Activated CD8-positive, alpha-beta memory T cell treated with anti-CD3 and anti-CD28 coated beads, Interleukin-2, amount 10 ng/mL, durations not matched to agents 7 days and 5 days (primary cell): ENCODE measurements around the gene MTMR11. TPM values are rescaled to one million over a fixed set of nuclear protein-coding genes. Genes with fewer than 3 reads are reported as not detected.
"Not testable (repeated sequence)": the region's sequence is repeated elsewhere in the genome, so short reads cannot be mapped to it uniquely, and the experiment has no call there.

Source experiments
- ATAC-seq: fragments of 150-1000 bp; cut with Tn5 transposase; one replicate; pipeline ENCODE4 v1.10.0; 2021; ENCODE audit warnings: moderate library complexity
- CTCF ChIA-PET: fragments of 350-600 bp; sonication (Branson Sonifier 250); formaldehyde crosslinking; loops from one replicate; lab custom pipeline; 2021; ENCODE audit warnings: antibody characterized with exemption; lab: Charles Lee
- DNase-seq: peaks from one replicate; pipeline ENCODE4 v3.0.0-alpha.2; 2020
- H3K27ac Mint-ChIP-seq: one replicate; pipeline ENCODE4 v1.8.0; 2021; ENCODE audit warnings: mild to moderate bottlenecking, mixed read lengths
- H3K27me3 Mint-ChIP-seq: one replicate; pipeline ENCODE4 v1.8.0; 2021; ENCODE audit warnings: mixed read lengths
- H3K36me3 Mint-ChIP-seq: one replicate; pipeline ENCODE4 v1.8.0; 2021; ENCODE audit warnings: mild to moderate bottlenecking, mixed read lengths
- H3K4me1 Mint-ChIP-seq: one replicate; pipeline ENCODE4 v1.8.0; 2021; ENCODE audit warnings: mixed read lengths
- H3K4me3 Mint-ChIP-seq: one replicate; pipeline ENCODE4 v1.8.0; 2021; ENCODE audit warnings: mild to moderate bottlenecking, moderate library complexity, mixed read lengths
- H3K9me3 Mint-ChIP-seq: one replicate; pipeline ENCODE4 v1.8.0; 2022; ENCODE audit warnings: low read depth, mixed read lengths
- total RNA-seq, 2 experiments: library from RNA; stranded (reverse); gene quantifications; one replicate each; pipeline ENCODE4 v1.2.3, GENCODE V29; 2021

Gene MTMR11
- total RNA-seq, 2 experiments from 2014 or later = 2.0 to 2.9 TPM

DNA sequence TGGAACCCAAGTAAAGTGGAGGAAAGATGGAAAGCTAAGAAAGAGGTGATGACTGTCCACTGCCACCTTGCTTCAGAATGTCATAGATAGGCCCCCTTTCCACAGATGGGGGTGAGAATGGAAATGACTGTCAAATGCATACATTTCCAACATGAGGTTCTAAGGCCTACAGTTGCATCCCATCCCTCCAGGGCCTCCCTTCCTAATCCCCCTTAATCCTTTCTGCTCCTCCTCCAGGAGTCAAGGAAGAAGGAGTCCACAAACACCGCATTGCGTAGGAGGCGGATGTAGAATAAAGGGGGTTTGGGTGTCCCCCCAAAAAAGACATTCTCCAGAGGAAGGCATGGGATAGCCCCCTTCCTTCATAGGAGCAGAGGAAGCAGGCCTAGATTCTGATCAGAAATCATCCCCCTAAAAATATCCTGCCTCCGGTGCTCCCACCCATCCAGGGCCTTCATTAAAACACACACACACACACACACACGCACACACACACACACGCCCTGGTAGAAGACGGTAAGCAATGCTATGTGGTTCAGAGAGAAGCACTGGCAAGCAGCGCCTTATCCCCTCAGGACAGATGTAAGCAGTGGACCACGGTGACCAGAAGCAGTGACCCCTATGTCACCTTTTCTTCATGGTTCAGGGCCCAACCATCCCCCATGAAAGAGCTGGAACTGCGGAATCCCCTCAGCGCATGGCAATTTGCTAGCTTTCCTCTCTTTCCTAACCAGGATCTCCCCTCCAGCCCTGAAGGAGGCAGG lies 21.1 kb downstream of the MTMR11 start:
- peaks cover 7% of the 10 kb centered on the region for H3K36me3 Mint-ChIP-seq
- H3K9me3 Mint-ChIP-seq = no peaks in the 10 kb centered on the region
- H3K4me3 Mint-ChIP-seq = peak overlapping the region; percentile 83
- H3K27ac Mint-ChIP-seq = peak overlapping the region; percentile 78
- ATAC-seq = no peak
- H3K4me1 Mint-ChIP-seq = peaks cover 35% of the 10 kb centered on the region
- CTCF ChIA-PET = interaction anchor here (0.8 to 1.4 kb wide), 3 partner anchors 16 to 27 kb away, joined by 3 to 4 read pairs (median 3); a partner anchor contains a TSS
- no peaks in the 10 kb centered on the region for H3K27me3 Mint-ChIP-seq
- no peak for DNase-seq

DNA sequence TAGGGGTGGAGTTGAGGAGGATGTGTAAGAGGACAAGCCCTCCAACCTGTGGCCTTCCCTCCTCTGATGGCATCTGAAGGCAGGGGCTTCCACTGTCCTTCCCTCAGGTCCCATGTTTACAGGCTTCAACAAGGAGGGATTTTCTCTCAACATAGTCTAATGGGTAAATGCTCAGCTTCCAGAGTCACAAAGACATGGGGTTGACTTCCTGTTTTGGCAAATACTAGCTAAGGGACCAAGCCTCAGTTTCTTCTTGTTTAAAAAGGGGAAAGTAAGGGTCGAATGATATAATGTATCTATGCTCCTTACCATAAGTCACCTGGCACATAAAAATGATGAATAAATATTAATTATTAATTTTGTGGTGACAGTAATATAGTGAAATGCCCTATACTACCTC lies 22.1 kb downstream of the MTMR11 start:
- DNase-seq (no peak), ATAC-seq (no peak)
- CTCF ChIA-PET = interaction anchor here (0.8 to 0.9 kb wide), 3 partner anchors 15 to 272 kb away, joined by 4 to 5 read pairs (median 5); partner anchors contain the start of gene BOLA1
- Mint-ChIP-seq H3K27me3 (no peaks in the 10 kb centered on the region), H3K9me3 (no peaks in the 10 kb centered on the region), H3K27ac (peak overlapping the region; percentile 1), H3K36me3 (peaks cover 8% of the 10 kb centered on the region), H3K4me3 (no peak overlapping the region), H3K4me1 (peaks cover 35% of the 10 kb centered on the region)

DNA sequence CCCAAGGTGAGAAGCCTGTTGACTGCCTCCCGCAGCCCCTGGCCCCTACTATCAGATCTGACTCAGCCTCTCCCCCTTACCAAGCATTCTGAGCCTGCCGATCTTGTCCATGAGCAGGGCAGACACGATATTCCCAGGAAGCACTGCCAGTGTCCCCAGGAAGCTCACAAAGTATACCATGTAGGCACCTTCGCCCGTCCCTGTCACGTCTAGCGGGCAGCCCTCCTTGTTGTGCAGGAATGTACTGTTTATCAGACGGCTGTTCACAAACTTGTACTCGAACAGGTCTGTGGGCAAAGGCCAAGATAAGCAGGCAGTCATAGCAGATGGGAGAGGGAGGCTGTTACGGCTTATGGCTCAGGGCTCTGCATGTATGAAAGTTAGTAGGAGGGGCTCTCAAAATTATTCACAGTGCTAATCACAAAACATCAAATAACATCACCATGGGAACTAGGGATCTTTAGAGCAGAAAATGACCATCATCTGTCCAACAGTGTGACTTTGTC lies 30.1 kb downstream of the MTMR11 start:
- H3K27ac Mint-ChIP-seq = no peak overlapping the region
- peaks cover 20% of the 10 kb centered on the region for H3K36me3 Mint-ChIP-seq
- no peak for DNase-seq
- CTCF ChIA-PET = no interaction called here
- H3K9me3 Mint-ChIP-seq = no peaks in the 10 kb centered on the region
- ATAC-seq = no peak
- H3K4me3 Mint-ChIP-seq = no peak overlapping the region
- no peaks in the 10 kb centered on the region for H3K4me1 Mint-ChIP-seq
- H3K27me3 Mint-ChIP-seq = no peaks in the 10 kb centered on the region

DNA sequence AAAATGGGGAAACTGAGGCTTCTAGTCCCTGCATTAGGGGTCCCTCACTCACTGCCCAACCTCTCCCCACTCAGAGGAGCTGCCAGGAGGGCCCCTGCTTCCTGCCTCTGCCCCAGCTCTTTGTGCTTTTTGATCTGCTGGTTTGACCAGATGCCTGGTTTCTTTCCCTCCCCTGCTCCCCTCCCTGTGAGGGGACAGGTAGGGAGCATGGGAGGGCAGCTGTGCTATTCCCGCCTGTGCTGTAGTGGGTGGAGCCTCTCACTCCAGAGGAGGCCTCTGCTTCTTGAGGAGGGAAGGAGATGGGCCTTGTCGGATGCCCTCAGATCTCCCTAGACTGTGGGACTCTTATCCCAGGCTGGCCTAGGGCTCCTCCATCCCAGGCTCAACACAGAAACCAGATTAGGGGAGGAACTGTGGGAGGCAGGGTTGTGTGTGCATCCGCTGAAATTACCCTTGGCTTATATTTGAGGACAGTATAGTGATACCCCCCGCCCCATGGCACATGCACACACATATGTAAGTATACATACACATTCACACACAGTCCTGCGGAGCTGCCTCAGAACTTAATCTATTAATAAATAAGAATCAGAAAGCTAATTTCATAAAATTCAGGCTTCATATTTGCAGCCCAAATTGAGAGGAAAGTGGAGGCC lies 32.7 kb downstream of the MTMR11 start:
- Mint-ChIP-seq H3K4me3 (no peak overlapping the region), H3K4me1 (peaks cover 19% of the 10 kb centered on the region), H3K27me3 (no peaks in the 10 kb centered on the region), H3K27ac (no peak overlapping the region), H3K36me3 (peaks cover 20% of the 10 kb centered on the region), H3K9me3 (no peaks in the 10 kb centered on the region)
- ATAC-seq = no peak
- CTCF ChIA-PET = no interaction called here
- DNase-seq = no peak

DNA sequence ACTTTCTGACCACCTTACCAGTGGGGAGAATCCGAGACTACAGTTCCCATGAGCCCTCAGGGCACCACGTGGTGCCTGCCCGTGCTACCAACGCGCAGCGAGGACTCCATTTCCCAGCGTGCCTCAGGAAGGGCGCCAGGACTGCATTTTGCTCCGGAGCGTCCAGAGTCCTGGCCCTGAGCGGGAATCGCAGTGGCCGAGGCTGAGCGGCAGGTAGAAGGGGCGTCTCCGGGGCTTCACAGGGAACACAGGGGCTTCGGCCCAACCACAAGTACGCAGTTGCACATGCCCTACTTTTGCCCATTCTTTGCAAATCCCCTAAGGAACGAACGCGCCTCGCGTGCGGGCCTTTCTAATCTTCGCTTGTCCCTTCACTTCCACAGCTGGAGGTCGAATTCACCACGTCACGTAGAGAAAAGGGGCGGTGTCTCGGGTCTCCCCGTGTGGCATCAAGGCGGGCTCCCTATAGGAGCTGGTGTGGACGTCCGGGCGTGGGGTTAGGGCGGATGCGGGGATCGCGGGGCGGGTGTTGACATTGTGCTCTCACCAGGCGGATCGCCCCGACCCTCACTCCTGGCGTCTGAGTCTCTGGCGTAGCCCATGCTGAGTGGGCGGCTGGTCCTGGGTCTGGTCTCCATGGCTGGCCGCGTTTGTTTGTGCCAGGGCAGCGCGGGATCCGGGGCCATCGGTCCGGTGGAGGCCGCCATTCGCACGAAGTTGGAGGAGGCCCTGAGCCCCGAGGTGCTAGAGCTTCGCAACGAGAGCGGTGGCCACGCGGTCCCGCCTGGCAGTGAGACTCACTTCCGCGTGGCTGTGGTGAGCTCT lies 37.0 kb downstream of the MTMR11 start, which contains the start of gene BOLA1:
Gene BOLA1 (plus strand): TSS at position 109 of the 825 bp plus-strand sequence. CDS start 492 bp downstream, at position 601.
- CTCF ChIA-PET = interaction anchor here (0.7 to 1.4 kb wide), 6 partner anchors 12 to 167 kb away, joined by 3 to 5 read pairs (median 4); a partner anchor contains a TSS
- Mint-ChIP-seq H3K4me1 (peaks cover 24% of the 10 kb centered on the region), H3K27ac (peak within 1 kb of the TSS; percentile 95), H3K36me3 (peaks cover 11% of the 10 kb centered on the region), H3K4me3 (peak within 1 kb of the TSS; percentile 86), H3K27me3 (peaks cover 3% of the 10 kb centered on the region), H3K9me3 (no peaks in the 10 kb centered on the region)
- ATAC-seq (peak; percentile 97), DNase-seq (peak; percentile 93)

GRCh38 chr1:149896575-149896974 lies 40.1 kb downstream of the MTMR11 start:
- Mint-ChIP-seq H3K4me3 (no peak overlapping the region), H3K27me3 (peaks cover 3% of the 10 kb centered on the region), H3K36me3 (peaks cover 8% of the 10 kb centered on the region), H3K9me3 (no peaks in the 10 kb centered on the region), H3K4me1 (peaks cover 26% of the 10 kb centered on the region), H3K27ac (no peak overlapping the region)
- CTCF ChIA-PET = no interaction called here
- DNase-seq (peak; percentile 16), ATAC-seq (no peak)

DNA sequence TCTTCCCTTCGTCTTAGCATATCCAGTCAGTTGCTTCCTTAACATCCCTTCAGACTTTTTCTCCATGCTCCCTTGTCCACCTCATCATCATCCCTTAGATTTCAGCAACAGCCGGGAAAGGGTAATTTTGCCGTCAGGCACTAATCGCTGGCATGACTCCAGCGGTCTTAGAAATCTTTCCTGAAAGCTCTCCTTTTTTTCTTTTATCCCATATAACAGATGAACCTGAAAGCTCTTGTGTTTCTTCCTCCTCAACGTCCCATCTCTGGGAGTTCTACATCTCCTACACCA lies 47.7 kb downstream of the MTMR11 start:
- Mint-ChIP-seq H3K9me3 (no peaks in the 10 kb centered on the region), H3K4me1 (peaks cover 10% of the 10 kb centered on the region), H3K36me3 (peaks cover 1% of the 10 kb centered on the region), H3K27me3 (peaks cover 2% of the 10 kb centered on the region), H3K27ac (no peak overlapping the region), H3K4me3 (no peak overlapping the region)
- CTCF ChIA-PET = interaction anchor here (0.6 to 2.9 kb wide), 15 partner anchors 9 to 298 kb away, joined by 3 to 11 read pairs (median 4); partner anchors contain the start of genes SF3B4 and VPS45
- DNase-seq (peak; percentile 40), ATAC-seq (no peak)

DNA sequence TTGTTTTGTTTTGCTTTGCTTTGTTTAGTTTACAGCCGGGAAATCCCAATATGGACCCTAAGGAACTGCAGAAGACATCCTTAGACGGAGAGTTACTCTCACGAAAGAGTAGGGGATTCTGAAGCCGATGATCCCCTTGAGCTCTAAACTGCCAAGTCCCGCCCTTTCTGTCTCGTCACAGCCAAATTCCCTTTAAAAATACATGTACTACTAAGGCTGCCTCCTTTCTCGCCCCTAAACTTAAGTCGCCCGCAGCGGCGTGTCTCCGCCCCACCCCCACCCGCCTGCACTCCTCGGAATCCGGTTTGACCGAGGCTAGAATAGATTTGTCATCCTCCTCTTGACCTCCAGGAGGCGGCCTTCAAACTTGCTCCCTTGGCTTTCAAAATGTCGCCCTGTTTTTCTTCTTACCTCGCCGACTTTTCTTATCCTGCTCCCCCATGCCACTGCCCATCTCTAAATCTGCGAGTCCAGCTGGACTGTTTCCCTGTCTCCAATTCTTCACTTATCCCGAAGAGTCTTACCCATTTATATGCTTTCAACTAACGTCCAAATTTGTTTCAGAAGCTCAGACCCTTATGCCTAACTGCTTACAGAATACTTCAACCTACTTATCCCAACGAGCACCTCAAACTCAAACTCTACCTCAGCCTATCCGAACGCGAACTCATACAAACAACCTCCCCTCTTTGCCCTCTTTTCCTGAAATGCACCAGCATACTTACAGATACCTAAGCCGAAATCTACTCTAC lies 48.3 kb downstream of the MTMR11 start:
- ATAC-seq (peak; percentile 17), DNase-seq (peak; percentile 94)
- Mint-ChIP-seq H3K36me3 (peaks cover 1% of the 10 kb centered on the region), H3K27me3 (peaks cover 2% of the 10 kb centered on the region), H3K4me1 (peaks cover 10% of the 10 kb centered on the region), H3K27ac (no peak overlapping the region), H3K4me3 (no peak overlapping the region), H3K9me3 (no peaks in the 10 kb centered on the region)
- CTCF ChIA-PET = interaction anchor here (0.6 to 2.9 kb wide), 20 partner anchors 10 to 367 kb away, joined by 3 to 11 read pairs (median 4); partner anchors contain the start of genes PLEKHO1, SF3B4 and VPS45

DNA sequence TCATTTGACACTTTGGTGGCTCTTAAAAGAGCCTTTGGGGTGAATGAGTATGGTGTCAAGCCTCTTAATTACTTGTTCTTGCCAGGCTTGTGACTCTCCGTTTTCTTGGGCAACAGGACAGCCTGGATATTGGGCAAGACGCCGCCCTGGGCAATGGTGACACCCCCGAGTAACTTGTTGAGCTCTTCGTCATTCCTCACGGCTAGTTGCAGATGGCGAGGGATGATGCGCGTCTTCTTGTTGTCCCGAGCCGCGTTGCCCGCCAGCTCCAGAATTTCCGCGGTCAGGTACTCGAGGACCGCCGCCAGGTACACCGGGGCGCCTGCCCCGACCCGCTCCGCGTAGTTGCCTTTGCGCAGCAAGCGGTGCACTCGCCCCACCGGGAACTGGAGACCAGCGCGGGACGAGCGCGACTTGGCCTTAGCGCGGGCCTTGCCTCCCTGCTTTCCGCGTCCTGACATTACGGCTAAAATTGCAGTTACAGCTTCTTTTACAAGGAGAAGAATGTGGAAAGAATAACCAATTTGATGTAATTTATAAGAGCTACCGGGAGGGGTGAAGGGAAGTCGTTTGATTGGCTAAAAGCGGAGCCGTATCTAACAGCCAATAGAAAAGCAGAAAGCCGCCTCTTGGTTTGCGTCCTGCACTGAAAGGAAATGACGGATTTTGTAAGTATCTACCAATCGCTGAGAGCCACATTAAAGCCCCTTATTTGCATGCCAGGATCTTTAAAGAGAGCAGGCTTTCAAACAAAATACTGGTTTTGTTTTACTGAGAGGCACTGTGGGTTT lies 49.0 kb downstream of the MTMR11 start:
- ATAC-seq (peak; percentile 50), DNase-seq (peak; percentile 91)
- Mint-ChIP-seq H3K4me1 (peaks cover 10% of the 10 kb centered on the region), H3K4me3 (no peak overlapping the region), H3K27ac (no peak overlapping the region), H3K9me3 (no peaks in the 10 kb centered on the region), H3K27me3 (peaks cover 2% of the 10 kb centered on the region), H3K36me3 (peaks cover 1% of the 10 kb centered on the region)
- CTCF ChIA-PET = interaction anchor here (0.6 to 2.9 kb wide), 17 partner anchors 11 to 368 kb away, joined by 3 to 11 read pairs (median 4); partner anchors contain the start of genes PLEKHO1, SF3B4 and VPS45

- not testable (repeated sequence) for H3K27ac Mint-ChIP-seq, ATAC-seq, H3K27me3 Mint-ChIP-seq, DNase-seq, H3K4me3 Mint-ChIP-seq, H3K9me3 Mint-ChIP-seq, H3K36me3 Mint-ChIP-seq
- CTCF ChIA-PET = interaction anchor here (1.3 to 2.9 kb wide), 6 partner anchors 10 to 300 kb away, joined by 3 to 11 read pairs (median 6); partner anchors contain the start of genes SF3B4 and VPS45
- H3K4me1 Mint-ChIP-seq = peaks cover 15% of the 10 kb centered on the region
These were observed 49.6 kb downstream of the MTMR11 start for GRCh38 chr1:149887196-149887455.

DNA sequence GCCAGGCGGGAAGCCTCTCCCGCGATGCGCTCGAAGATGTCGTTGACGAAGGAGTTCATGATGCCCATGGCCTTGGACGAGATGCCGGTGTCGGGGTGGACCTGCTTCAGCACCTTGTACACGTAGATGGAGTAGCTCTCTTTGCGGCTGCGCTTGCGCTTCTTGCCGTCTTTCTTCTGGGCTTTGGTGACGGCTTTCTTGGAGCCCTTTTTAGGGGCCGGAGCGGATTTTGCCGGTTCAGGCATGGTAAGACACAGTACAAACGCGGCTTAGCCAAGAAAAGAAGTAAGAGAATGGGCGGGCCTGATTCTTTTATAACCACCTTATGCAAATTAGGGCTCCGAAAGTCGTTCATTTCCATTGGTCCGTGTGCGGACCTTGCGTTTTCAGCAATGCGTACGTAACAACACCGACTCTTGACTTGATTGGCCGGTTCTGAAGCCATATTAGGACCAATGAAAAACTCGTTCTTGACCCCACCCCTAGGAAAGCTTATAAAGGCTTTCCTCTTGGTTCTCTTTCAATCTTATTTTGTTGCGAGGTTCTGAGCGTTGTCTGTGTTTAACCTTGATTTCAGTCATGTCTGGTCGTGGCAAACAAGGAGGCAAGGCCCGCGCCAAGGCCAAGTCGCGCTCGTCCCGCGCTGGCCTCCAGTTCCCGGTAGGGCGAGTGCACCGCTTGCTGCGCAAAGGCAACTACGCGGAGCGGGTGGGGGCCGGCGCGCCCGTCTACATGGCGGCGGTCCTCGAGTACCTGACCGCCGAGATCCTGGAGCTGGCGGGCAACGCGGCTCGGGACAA lies 50.1 kb downstream of the MTMR11 start:
- H3K36me3 Mint-ChIP-seq = peaks cover 1% of the 10 kb centered on the region
- CTCF ChIA-PET = interaction anchor here (1.3 to 2.9 kb wide), 4 partner anchors 42 to 301 kb away, joined by 6 to 11 read pairs (median 8); partner anchors contain the start of genes SF3B4 and VPS45
- peaks cover 17% of the 10 kb centered on the region for H3K4me1 Mint-ChIP-seq
- DNase-seq = peak; percentile 94
- H3K9me3 Mint-ChIP-seq = no peaks in the 10 kb centered on the region
- peaks cover 2% of the 10 kb centered on the region for H3K27me3 Mint-ChIP-seq
- no peak overlapping the region for H3K4me3 Mint-ChIP-seq
- ATAC-seq = peak; percentile 60
- no peak overlapping the region for H3K27ac Mint-ChIP-seq
